Measurements from ENCODE around the gene SIDT2. TPM values are rescaled to one million over a fixed set of nuclear protein-coding genes. Genes with fewer than 3 reads are reported as not detected.

SIDT2 gene
- total and polyA plus RNA-seq, 2 donors (not counting 3 experiments of a cell fraction or from before 2014, with no cell fraction given), result 28.7 to 34.5 TPM

DNA sequence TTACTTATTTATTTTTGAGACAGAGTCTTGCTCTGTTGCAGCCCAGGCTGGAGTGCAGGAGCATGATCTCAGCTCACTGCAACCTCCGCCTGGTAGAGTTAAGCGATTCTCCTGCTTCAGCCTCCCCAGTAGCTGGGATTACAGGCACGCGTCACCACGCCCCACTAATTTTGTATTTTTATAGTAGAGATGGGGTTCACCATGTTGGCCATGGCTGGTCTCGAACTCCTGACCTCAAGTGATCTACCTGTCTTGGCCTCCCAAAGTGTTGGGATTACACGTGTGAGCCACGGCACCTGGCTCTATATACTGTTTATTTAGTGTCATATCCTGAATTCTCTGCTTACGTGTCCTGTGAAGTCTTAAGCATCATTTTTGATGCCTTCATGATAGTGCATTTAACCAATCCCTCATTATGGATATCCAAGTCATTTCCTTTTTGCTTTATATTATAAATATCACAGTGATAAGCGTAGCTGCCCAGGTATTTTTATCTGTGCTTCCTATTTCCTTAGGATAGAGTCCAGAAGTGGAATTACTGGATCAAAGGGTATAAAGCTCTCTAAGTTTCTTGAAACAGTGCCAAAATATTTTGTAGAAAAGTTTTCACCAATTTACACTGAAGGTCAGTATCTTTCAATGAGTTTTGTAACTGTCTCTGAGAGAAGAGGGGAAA, 871 bp upstream of the SIDT2 start:
- FAIRE-seq, result peak; percentile 24
- POLR2A ChIA-PET, result interaction anchor here (1.1 kb wide), 1 partner anchor 32 kb away, joined by 4 read pairs; no protein-coding TSS in a partner anchor
- CTCF ChIA-PET, result interaction anchor here (0.9 to 4.6 kb wide), 4 partner anchors 8 to 342 kb away, joined by 3 to 31 read pairs (median 14); partner anchors contain the start of genes PAFAH1B2, PCSK7 and RNF214

More for the DNA sequence above, 871 bp upstream of the SIDT2 start:
- dilution Hi-C loops (cut with MboI; ENCODE audit: extremely low pct_ligation_motif_present, low sequenced_read_pairs), result no loop called here
- no peaks in the 10 kb centered on the region for H4K20me1 ChIP-seq (replicated peaks; ENCODE audit: control insufficient read depth, extremely low read depth, insufficient read depth, low read length)
- BruUV-seq (replicated peaks), result no TSS peak
- TF ChIP-seq MYC (IDR thresholded peaks at IDR 0.05; ENCODE audit: low read depth, low read length), result no peak
- no peak for TF ChIP-seq POLR2A (IDR thresholded peaks at IDR 0.05; ENCODE audit: low read depth, low read length)
- TF ChIP-seq JUN (IDR thresholded peaks at IDR 0.05; ENCODE audit: borderline replicate concordance, insufficient read depth, insufficient read length, low read depth), result no peak
- TF ChIP-seq, protein P1, sequence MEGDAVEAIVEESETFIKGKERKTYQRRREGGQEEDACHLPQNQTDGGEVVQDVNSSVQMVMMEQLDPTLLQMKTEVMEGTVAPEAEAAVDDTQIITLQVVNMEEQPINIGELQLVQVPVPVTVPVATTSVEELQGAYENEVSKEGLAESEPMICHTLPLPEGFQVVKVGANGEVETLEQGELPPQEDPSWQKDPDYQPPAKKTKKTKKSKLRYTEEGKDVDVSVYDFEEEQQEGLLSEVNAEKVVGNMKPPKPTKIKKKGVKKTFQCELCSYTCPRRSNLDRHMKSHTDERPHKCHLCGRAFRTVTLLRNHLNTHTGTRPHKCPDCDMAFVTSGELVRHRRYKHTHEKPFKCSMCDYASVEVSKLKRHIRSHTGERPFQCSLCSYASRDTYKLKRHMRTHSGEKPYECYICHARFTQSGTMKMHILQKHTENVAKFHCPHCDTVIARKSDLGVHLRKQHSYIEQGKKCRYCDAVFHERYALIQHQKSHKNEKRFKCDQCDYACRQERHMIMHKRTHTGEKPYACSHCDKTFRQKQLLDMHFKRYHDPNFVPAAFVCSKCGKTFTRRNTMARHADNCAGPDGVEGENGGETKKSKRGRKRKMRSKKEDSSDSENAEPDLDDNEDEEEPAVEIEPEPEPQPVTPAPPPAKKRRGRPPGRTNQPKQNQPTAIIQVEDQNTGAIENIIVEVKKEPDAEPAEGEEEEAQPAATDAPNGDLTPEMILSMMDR (IDR thresholded peaks at IDR 0.05; ENCODE audit: extremely low read depth in 1 of 2, insufficient read depth in 1 of 2, low read depth in 1 of 2, low read length in 2 of 2), result no peak
- TF ChIP-seq, protein P2, sequence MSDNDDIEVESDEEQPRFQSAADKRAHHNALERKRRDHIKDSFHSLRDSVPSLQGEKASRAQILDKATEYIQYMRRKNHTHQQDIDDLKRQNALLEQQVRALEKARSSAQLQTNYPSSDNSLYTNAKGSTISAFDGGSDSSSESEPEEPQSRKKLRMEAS (IDR thresholded peaks at IDR 0.05; ENCODE audit: insufficient read depth, insufficient read length), result no peak
- TF ChIP-seq FOS (IDR thresholded peaks at IDR 0.05; ENCODE audit: borderline replicate concordance, insufficient read depth, low read length), result no peak
- no peak for TF ChIP-seq GATA2 (IDR thresholded peaks at IDR 0.05; ENCODE audit: insufficient read depth, insufficient read length, low read depth, low read length)
- TF ChIP-seq POLR2AphosphoS5 (IDR thresholded peaks at IDR 0.05; ENCODE audit: insufficient read depth, low read depth, low read length), result no peak
- no peak for TF ChIP-seq EZH2 (IDR thresholded peaks at IDR 0.05; ENCODE audit: borderline replicate concordance, low read depth, low read length, severe bottlenecking)
- peak overlapping the region in 2 of 3 experiments; percentile 42 to 70 for H3K4me3 ChIP-seq (replicated peaks in 1 of 3; ENCODE audit: insufficient read depth in 1 of 3, low read depth in 1 of 3, low read length in 3 of 3)
- no peaks in the 10 kb centered on the region for H3K27me3 ChIP-seq (ENCODE audit: control insufficient read depth in 2 of 2, insufficient read depth in 2 of 2, low read length in 2 of 2)
- no peaks in the 10 kb centered on the region for H3K9me1 ChIP-seq (replicated peaks; ENCODE audit: control insufficient read depth, extremely low read depth, insufficient read depth, low read length)
- peaks cover 0 to 5% of the 10 kb centered on the region in 2 experiments for H3K36me3 ChIP-seq (ENCODE audit: control insufficient read depth in 2 of 2, extremely low read depth in 1 of 2, insufficient read depth in 2 of 2, low read length in 2 of 2)
- DNase-seq (ENCODE audit: low read depth, low spot score), result peak; percentile 14
- intact Hi-C loops (cut with micrococcal nuclease), result loop anchor here (1.0 to 5.0 kb wide), 3 partner anchors 21 to 140 kb away; partner anchors contain the start of genes BACE1 and TAGLN
- H3K4me1 ChIP-seq (ENCODE audit: control insufficient read depth, extremely low read depth, insufficient read depth, low read length), result peaks cover 25% of the 10 kb centered on the region
- no peaks in the 10 kb centered on the region for H3K9me3 ChIP-seq (replicated peaks; ENCODE audit: control insufficient read depth, insufficient read depth, low read length)
- peak overlapping the region; percentile 52 for H2AFZ ChIP-seq (ENCODE audit: low read depth, low read length)
- peak overlapping the region; percentile 80 for H3K4me2 ChIP-seq (ENCODE audit: insufficient read depth, low read length)
- H3K27ac ChIP-seq (ENCODE audit: insufficient read depth, low read depth, low read length), result peak overlapping the region; percentile 45
- peak overlapping the region; percentile 19 for H3K9ac ChIP-seq (replicated peaks; ENCODE audit: extremely low read depth, insufficient read depth, low read length)
- no peaks in the 10 kb centered on the region for H3K79me2 ChIP-seq (ENCODE audit: control insufficient read depth, insufficient read depth, low read length)

All from endothelial cell of umbilical vein (primary cell).